ENCODE results near the gene C19orf47. TPM values are rescaled to one million over a fixed set of nuclear protein-coding genes. Genes with fewer than 3 reads are reported as not detected.
A peak's percentile ranks its signal among the peaks of the same experiment; 100 is the strongest.

C19orf47 gene
- polyA plus RNA-seq, 3 donors = 7.6 to 10.2 (median 8.0) TPM

DNA sequence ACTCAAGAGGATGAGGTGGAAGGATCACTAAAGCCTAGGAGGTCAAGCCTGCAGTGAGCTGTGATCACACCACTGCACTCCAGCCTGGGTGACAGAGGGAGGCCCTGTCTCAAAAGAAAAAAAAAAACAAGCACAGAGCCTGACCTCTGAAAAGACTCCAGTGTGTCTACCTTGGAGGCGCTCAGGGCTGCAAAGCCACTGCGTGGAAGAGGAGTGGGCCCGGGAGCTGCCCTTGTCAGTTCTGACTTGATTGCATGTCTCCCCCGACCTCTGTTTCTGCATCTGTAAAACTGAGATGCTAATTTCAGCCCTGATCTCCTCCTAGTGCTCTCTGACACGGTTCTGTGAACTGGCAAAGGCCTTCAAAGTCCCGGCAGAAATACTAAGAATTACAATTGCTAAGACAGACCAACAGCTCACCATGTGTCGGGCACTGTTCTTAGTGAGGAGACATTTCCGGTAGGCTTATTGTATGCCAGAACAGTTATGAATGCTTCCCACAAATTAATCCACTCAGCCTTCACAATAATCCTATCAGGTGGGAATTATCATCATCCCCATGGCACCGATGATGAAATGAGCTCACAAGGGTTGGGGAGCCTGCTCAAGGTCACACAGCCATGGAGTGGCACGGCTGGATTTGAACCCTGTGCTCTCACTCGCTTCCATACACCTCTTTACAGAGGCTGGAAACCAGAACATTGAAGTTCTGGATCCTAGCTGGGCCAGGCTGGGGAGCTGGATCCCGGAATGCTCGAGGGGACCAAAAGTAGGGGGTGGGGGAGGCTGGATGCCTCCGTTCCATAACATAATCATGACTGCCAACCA lies 66.6 kb downstream of the C19orf47 start:
- no peaks in the 10 kb centered on the region for H3K27me3 Mint-ChIP-seq (ENCODE audit: low read depth in 3 of 3)
- no peak overlapping the region for H2AFZ ChIP-seq (ENCODE audit: insufficient read depth, low read depth, low read length, poor library complexity, severe bottlenecking)
- intact Hi-C loops (cut with micrococcal nuclease) = loop anchor here in 1 of 2 donors (10.0 kb wide), 1 partner anchor 147 kb away; no protein-coding TSS in a partner anchor
- peaks cover 6 to 8% of the 10 kb centered on the region in 2 donors for H3K36me3 Mint-ChIP-seq
- no peak overlapping the region for H3K4me3 Mint-ChIP-seq
- no peaks in the 10 kb centered on the region for H3K27me3 ChIP-seq (ENCODE audit: control insufficient read depth in 2 of 2, insufficient read depth in 2 of 2, low read length in 2 of 2)
- no peak for TF ChIP-seq CTCF (IDR thresholded peaks at IDR 0.05)
- H3K79me2 ChIP-seq (ENCODE audit: insufficient read depth, low read length) = peaks cover 85% of the 10 kb centered on the region
- WGBS (ENCODE audit: insufficient coverage) = 94% methylated on average over 5 of the region's 14 CpGs
- H3K4me1 Mint-ChIP-seq = peaks cover 50% of the 10 kb centered on the region
- H3K27ac ChIP-seq (ENCODE audit: low read depth in 1 of 2, low read length in 2 of 2) = peak overlapping the region in 1 of 2 donors; percentile 48
- peaks cover 20 to 33% of the 10 kb centered on the region in 2 donors for H3K4me1 ChIP-seq (ENCODE audit: control insufficient read depth in 1 of 2, insufficient read depth in 2 of 2, low read length in 2 of 2)
- H3K36me3 ChIP-seq (replicated peaks in 1 of 2; ENCODE audit: control insufficient read depth in 1 of 2, insufficient read depth in 2 of 2, low read length in 2 of 2) = peaks cover 0 to 17% of the 10 kb centered on the region in 2 donors
- DNase-seq = no peak
- H3K27ac Mint-ChIP-seq = peak overlapping the region in 2 of 7 donors; percentile 12 to 43
- no peaks in the 10 kb centered on the region for H3K9me3 ChIP-seq (replicated peaks in 1 of 2; ENCODE audit: control insufficient read depth in 1 of 2, insufficient read depth in 1 of 2, low read length in 2 of 2)
- no peak overlapping the region for H3K4me2 ChIP-seq (replicated peaks; ENCODE audit: extremely low read depth, low read length, poor library complexity, severe bottlenecking)
- no peak overlapping the region for H3K9ac ChIP-seq (ENCODE audit: insufficient read depth, low read length, poor library complexity, severe bottlenecking)
- no peaks in the 10 kb centered on the region for H3K9me3 Mint-ChIP-seq
- H3K4me3 ChIP-seq (replicated peaks in 1 of 3; ENCODE audit: low read depth in 2 of 3, low read length in 3 of 3) = no peak overlapping the region
- H4K20me1 ChIP-seq (ENCODE audit: insufficient read depth, low read length) = peaks cover 73% of the 10 kb centered on the region

DNA sequence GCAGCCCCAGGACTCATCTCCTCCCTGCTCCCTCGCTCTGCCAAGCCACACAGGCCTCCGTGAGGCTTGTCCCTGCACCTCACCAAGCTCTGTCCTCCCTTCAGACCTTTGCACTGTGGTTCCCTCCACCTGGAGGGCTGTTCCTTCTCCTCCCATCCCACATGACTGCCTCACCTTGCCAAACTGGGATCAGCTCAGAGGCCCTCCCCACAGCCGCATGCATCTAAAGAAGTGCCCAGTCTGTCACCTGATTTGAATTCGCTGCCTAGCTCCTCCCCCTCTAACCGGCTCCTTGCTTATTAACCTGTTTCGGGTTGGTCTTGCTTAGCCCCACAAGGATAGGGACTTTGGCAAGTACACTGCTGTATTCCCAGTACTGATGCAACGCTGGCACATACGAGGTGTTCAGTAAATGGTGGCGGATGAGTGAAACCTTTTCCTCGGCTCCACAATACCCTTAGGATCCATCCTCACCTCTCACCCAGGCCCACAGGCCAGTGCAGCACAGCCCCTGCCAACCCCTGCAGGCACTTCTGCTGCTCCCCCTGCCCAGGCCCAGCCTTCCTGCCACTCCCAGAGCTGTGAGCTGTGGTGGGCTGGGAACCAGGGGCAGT lies 67.5 kb downstream of the C19orf47 start:
- Mint-ChIP-seq H3K36me3 (peaks cover 8 to 10% of the 10 kb centered on the region in 2 donors), H3K4me1 (peaks cover 52% of the 10 kb centered on the region), H3K27me3 (ENCODE audit: low read depth in 3 of 3) (no peaks in the 10 kb centered on the region), H3K9me3 (no peaks in the 10 kb centered on the region), H3K4me3 (no peak overlapping the region), H3K27ac (peak overlapping the region in 3 of 7 donors; percentile 4 to 87 (median 70))
- no peak overlapping the region for H3K4me3 ChIP-seq (replicated peaks in 1 of 3; ENCODE audit: low read depth in 2 of 3, low read length in 3 of 3)
- H3K36me3 ChIP-seq (replicated peaks in 1 of 2; ENCODE audit: control insufficient read depth in 1 of 2, insufficient read depth in 2 of 2, low read length in 2 of 2) = peaks cover 0 to 17% of the 10 kb centered on the region in 2 donors
- peaks cover 16 to 29% of the 10 kb centered on the region in 2 donors for H3K4me1 ChIP-seq (ENCODE audit: control insufficient read depth in 1 of 2, insufficient read depth in 2 of 2, low read length in 2 of 2)
- WGBS (ENCODE audit: insufficient coverage) = 68% methylated on average over 5 of the region's 10 CpGs
- intact Hi-C loops (cut with micrococcal nuclease) = loop anchor here in 1 of 2 donors (10.0 kb wide), 1 partner anchor 146 kb away; no protein-coding TSS in a partner anchor
- no peak overlapping the region for H3K4me2 ChIP-seq (replicated peaks; ENCODE audit: extremely low read depth, low read length, poor library complexity, severe bottlenecking)
- no peak for TF ChIP-seq CTCF (IDR thresholded peaks at IDR 0.05)
- no peak for DNase-seq
- H4K20me1 ChIP-seq (ENCODE audit: insufficient read depth, low read length) = peaks cover 80% of the 10 kb centered on the region
- no peak overlapping the region for H2AFZ ChIP-seq (ENCODE audit: insufficient read depth, low read depth, low read length, poor library complexity, severe bottlenecking)
- H3K9me3 ChIP-seq (replicated peaks in 1 of 2; ENCODE audit: control insufficient read depth in 1 of 2, insufficient read depth in 1 of 2, low read length in 2 of 2) = no peaks in the 10 kb centered on the region
- H3K27me3 ChIP-seq (ENCODE audit: control insufficient read depth in 2 of 2, insufficient read depth in 2 of 2, low read length in 2 of 2) = no peaks in the 10 kb centered on the region
- H3K27ac ChIP-seq (ENCODE audit: low read depth in 1 of 2, low read length in 2 of 2) = no peak overlapping the region
- peak overlapping the region; percentile 15 for H3K9ac ChIP-seq (ENCODE audit: insufficient read depth, low read length, poor library complexity, severe bottlenecking)
- H3K79me2 ChIP-seq (ENCODE audit: insufficient read depth, low read length) = peaks cover 93% of the 10 kb centered on the region

Data from CD14-positive monocyte (primary cell).